IPS-20b (cell line): ENCODE results near the gene CDK9.
"Not testable (repeated sequence)": the region's sequence is repeated elsewhere in the genome, so short reads cannot be mapped to it uniquely, and the experiment has no call there.

ENCODE experiments used
- H3K27ac ChIP-seq: one replicate; pipeline ENCODE4 v1.5.1; 2013; ENCODE audit warnings: low read length
- H3K27me3 ChIP-seq: 2 replicates; pipeline ENCODE4 v1.6.1; 2013; ENCODE audit warnings: mild to moderate bottlenecking, low read length, inconsistent platforms; ENCODE audit not compliant: insufficient read depth
- H3K36me3 ChIP-seq: 2 replicates; pipeline ENCODE4 v1.6.1; 2013; ENCODE audit warnings: low read depth, mild to moderate bottlenecking, inconsistent platforms, low read length, moderate library complexity; ENCODE audit not compliant: insufficient read depth
- H3K4me1 ChIP-seq: 2 replicates; pipeline ENCODE4 v1.6.1; 2013; ENCODE audit warnings: mild to moderate bottlenecking, control low read depth, inconsistent platforms, low read length, moderate library complexity; ENCODE audit not compliant: insufficient read depth
- H3K4me3 ChIP-seq: 2 replicates; pipeline ENCODE4 v1.5.1; 2013; ENCODE audit warnings: mild to moderate bottlenecking, low read length, inconsistent platforms
- H3K9ac ChIP-seq: 2 replicates; pipeline ENCODE4 v1.6.1; 2013; ENCODE audit warnings: low read depth, mild to moderate bottlenecking, inconsistent platforms, low read length, moderate library complexity
- H3K9me3 ChIP-seq: 2 replicates; pipeline ENCODE4 v1.6.1; 2013; ENCODE audit warnings: mild to moderate bottlenecking, low read depth, low read length, inconsistent platforms; ENCODE audit not compliant: insufficient read depth

The CDK9 gene

DNA sequence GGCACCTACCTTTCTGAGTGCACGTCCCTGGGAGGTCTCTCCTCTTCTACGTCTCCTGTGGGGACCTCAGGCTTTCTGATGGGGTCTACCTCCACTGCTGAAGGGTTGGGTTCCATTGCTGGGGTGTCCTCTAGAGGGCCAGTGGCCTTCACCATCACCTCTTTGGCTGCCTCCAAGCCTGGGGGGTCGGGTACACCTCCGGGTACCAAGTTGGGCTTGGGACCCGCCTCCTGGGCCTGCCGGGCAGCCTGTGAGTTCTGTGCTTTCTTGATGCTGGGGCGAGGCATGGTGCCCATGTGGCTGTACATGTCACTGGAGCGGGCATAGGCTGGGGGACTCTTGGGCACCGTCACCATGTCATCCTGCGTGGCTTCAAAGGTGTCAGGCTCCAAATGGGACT is 11.9 kb upstream of the CDK9 start:
- no peaks in the 10 kb centered on the region for H3K36me3 ChIP-seq
- no peak overlapping the region for H3K27ac ChIP-seq
- peaks cover 15% of the 10 kb centered on the region; the same call in 1 of the 2 replicates for H3K4me1 ChIP-seq
- no peaks in the 10 kb centered on the region for H3K27me3 ChIP-seq
- no peaks in the 10 kb centered on the region for H3K9me3 ChIP-seq
- H3K9ac ChIP-seq, result no peak overlapping the region
- H3K4me3 ChIP-seq, result no peak overlapping the region

DNA sequence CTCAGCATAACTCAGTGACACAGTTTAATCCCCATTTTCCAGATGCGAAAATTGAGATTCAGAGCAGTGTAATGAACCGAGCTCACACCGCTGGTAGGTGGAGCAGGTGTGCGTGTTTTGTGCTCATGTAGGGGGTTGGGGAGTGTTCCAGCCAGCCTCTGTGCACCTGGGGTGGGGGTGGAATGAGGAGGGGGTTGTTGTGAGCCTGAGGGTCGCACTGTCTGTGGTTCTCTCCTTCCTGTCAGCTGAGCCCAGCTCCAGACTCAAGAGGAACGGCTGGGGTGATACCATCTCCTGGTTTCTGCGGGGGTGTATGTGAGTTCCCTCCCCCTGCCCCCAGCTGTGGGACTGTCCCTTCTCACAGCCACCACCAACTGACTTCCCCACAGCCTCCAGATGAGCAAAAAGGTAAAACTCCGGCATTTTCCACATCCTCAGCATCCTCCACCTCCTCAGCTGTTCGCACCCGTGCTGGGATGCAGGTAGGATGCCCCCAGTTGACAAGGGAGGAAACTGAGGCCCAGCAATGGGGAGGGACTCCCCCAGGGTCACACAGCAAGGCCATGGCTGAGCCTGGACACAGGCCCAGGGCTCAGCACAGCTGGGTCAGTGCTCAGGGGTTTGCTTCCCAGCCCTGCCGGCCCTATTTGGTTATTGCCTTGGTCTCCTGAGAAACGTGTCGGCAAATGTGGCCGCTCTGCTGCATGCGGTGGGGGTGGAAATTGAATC is 9.5 kb upstream of the CDK9 start:
- Histone ChIP-seq H3K36me3 (no peaks in the 10 kb centered on the region), H3K27me3 (no peaks in the 10 kb centered on the region), H3K4me3 (no peak overlapping the region), H3K4me1 (peaks cover 7% of the 10 kb centered on the region; the same call in 1 of the 2 replicates), H3K9ac (peak overlapping the region; percentile 45; the same call in 1 of the 2 replicates), H3K9me3 (no peaks in the 10 kb centered on the region), H3K27ac (no peak overlapping the region)

DNA sequence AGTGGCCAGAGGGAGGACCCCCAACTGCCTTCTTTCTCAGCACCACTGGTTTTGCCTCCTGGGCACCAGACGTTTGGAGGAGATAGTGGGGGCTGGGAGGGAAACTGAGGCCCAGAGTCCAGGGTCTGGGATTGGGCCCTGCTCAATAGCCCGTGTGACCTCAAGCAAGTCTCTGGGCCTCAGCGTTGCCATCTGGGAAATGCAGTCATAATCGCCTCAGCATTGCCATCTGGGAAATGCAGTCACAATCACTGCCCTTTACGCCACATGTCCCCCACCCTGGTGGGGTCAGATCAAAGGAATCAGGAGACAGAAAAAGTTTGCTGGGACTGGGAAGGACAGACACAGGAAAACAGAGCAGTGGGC is 8.9 kb upstream of the CDK9 start:
- Histone ChIP-seq H3K27me3 (no peaks in the 10 kb centered on the region), H3K9ac (peak overlapping the region; percentile 45; the same call in 1 of the 2 replicates), H3K27ac (no peak overlapping the region), H3K9me3 (no peaks in the 10 kb centered on the region), H3K4me1 (peaks cover 7% of the 10 kb centered on the region; the same call in 1 of the 2 replicates), H3K36me3 (no peaks in the 10 kb centered on the region), H3K4me3 (no peak overlapping the region)

DNA sequence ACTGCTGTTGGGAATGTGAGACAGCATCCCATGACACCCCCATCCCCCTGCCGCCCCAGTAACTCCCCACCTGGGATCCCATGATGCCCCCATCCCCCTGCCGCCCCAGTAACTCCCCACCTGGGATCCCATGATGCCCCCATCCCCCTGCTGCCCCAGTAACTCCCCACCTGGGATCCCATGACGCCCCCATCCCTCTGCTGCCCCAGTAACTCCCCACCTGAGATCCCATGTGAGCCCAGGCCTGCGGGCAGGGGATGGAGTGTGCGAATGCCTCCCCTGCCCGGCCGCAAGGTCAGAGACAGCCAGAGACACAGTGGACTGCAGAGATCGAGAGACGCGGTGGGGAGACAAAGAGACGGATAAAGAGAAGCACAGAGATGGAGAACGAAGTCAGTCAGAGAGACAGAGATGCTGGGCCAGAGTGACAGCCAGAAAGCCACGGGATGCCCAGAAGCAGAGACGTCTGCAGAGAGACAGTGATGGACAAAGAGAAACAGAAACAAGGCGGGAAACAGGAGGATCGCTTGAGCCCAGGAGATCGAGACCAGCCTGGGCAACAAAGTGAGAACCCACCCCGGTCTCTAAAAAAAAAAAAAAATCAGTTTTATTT is 8.4 kb upstream of the CDK9 start:
- H3K4me1 ChIP-seq, result peaks cover 7% of the 10 kb centered on the region; the same call in 1 of the 2 replicates
- H3K9ac ChIP-seq, result no peak overlapping the region
- H3K27me3 ChIP-seq, result no peaks in the 10 kb centered on the region
- no peak overlapping the region for H3K27ac ChIP-seq
- H3K4me3 ChIP-seq, result no peak overlapping the region
- H3K36me3 ChIP-seq, result no peaks in the 10 kb centered on the region
- H3K9me3 ChIP-seq, result no peaks in the 10 kb centered on the region

DNA sequence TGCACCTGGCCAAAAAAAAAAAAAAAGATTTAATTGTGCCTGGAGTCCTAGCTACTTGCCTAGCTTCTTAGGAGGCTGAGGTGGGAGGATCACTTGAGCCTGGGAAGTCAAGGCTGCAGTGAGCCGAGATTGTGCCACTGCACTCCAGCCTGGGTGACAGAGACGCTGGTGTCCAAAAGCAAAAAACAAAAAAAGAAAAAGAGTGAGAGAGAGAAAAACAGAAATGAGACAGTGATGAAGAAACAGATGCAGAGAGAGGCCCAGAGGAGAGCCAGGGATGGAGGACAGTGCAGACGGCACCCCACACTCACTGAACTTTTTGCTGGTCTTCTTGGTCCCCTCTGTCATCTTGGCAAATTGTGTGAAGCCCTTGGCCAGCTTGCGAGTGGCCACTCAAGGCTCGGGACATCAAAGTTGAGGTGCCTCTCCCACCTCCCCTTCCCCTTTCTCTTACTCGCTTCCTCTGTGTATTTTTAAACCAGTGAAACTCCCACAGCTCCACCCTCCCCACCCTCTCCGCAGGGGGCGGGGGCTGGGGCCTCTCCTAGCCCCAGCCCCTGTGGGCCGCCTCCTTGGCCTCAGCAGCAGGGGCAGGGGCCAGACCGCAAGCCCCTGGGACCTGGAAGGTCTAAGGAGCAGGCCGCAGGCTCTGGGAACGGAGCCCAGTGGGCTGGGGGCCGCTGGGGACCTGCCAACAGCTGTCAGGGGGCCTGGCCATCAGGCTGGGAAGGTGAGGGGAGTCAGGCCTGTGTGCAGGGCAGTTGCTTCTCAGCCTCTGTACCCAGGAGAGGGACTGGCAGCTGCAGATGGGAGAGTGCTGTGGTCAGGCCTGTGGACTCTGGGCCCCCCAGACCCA is 7.3 kb upstream of the CDK9 start, which contains the start of gene SH2D3C:
Gene SH2D3C, minus strand, starts transcription at position 387 of the 856 bp plus-strand sequence. Its CDS starts 39 bp downstream, at position 348.
- H3K27me3 ChIP-seq, result no peaks in the 10 kb centered on the region
- no peak within 1 kb of the TSS for H3K27ac ChIP-seq
- H3K36me3 ChIP-seq, result no peaks in the 10 kb centered on the region
- H3K9ac ChIP-seq, result no peak within 1 kb of the TSS
- no peak within 1 kb of the TSS for H3K4me3 ChIP-seq
- H3K4me1 ChIP-seq, result peaks cover 7% of the 10 kb centered on the region; the same call in 1 of the 2 replicates
- H3K9me3 ChIP-seq, result no peaks in the 10 kb centered on the region

DNA sequence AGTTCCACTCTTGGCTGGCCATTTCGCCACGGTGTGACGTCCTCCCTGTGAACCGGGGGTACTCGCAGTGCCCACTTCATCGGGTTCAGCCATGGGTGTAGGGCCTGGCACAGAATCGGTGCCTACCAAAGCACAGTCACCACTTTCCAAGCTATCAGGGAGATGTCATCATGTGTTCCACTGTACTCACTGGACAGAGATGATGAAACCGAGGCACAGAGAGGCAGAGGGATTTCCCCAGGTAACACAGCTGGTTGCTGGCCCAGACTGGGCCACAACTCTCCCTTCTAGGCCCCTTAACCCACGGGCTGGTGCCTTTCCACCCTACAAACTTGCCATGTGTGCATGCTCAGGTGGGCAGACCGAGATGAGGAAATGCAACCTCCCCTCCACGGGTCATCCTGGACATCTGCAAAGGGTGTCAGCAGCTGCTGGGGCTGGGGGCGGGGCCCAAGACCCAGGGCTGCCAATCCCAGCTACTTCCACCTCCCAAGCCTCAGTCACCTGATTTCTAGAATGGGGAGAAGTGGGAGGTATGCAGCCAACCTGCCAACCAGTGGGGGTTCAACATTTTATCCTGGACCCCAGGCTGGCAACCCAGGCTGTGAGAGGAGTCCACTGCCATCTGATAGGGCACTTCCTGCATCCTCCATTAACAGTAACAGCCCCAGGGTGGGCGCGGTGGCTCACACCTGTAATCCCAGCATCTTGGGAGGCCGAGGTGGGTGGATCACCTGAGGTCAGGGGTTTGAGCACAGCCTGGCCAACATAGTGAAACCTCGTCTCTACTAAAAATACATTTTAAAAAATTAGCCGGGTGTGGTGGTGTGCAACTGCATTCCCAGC is 6.5 kb upstream of the CDK9 start:
- H3K36me3 ChIP-seq, result no peaks in the 10 kb centered on the region
- H3K4me1 ChIP-seq, result peaks cover 7% of the 10 kb centered on the region; the same call in 1 of the 2 replicates
- H3K4me3 ChIP-seq, result no peak overlapping the region
- H3K27ac ChIP-seq, result no peak overlapping the region
- H3K27me3 ChIP-seq, result no peaks in the 10 kb centered on the region
- H3K9me3 ChIP-seq, result no peaks in the 10 kb centered on the region
- no peak overlapping the region for H3K9ac ChIP-seq

DNA sequence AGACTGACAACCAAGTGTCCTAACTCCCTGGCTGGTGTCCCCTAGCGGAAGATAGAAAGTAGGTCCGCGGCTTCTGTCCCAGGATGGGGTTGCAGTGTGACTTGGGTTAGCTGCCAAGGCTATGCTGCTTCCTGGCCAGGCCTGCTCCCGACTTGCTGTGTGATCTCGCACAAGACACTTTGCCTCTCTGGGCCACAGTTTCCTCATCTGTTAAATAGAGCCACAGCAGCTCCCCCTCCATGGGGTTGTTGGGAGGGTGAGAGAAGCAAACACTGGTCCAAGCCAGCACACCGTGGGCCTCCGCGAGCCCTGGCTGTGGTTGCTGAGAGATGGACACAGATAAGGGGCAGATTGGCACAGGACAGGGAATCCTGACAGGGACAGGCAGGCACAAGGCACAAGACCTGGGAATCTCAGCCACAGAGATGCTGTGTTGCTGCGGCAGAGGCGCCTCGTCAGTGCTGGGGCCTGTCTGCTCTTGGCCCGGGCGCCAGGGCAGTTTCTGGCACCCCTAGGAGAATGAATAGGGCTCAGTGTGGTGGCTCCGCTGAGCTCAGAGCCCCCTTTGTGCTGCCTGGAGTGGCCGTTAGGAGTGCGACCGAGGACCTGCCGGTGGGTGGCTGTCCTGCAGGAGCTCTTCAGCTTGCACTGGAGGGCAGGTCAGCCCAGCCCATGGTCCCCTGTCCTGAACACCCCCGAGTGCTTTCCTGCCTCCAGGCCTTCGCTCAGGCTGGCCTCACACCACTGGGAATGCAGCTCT is 5.5 kb upstream of the CDK9 start:
- no peaks in the 10 kb centered on the region for H3K36me3 ChIP-seq
- H3K4me3 ChIP-seq, result no peak overlapping the region
- H3K27ac ChIP-seq, result no peak overlapping the region
- no peaks in the 10 kb centered on the region for H3K27me3 ChIP-seq
- H3K9ac ChIP-seq, result no peak overlapping the region
- H3K9me3 ChIP-seq, result no peaks in the 10 kb centered on the region
- H3K4me1 ChIP-seq, result peaks cover 7% of the 10 kb centered on the region; the same call in 1 of the 2 replicates

DNA sequence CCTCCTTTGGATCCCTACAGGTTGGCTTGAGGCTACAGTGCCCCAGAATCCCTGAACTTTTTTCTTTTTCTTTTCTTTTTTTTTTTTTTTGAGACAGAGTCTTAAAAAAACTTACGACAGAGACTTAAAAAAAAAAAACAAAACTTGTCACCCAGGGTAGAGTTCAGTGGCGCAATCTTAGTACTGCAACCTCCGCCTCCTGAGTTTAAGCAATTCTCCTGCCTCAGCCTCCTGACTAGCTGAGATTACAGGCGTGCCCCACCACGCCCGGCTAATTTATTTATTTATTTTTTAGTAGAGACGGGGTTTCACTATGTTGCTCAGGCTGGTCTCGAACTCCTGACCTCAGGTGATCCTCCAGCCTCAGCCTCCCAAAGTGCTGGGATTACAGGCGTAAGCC is 4.9 kb upstream of the CDK9 start:
- H3K9me3 ChIP-seq, H3K27me3 ChIP-seq, H3K36me3 ChIP-seq, H3K9ac ChIP-seq, H3K4me3 ChIP-seq, H3K4me1 ChIP-seq, H3K27ac ChIP-seq: not testable (repeated sequence)

DNA sequence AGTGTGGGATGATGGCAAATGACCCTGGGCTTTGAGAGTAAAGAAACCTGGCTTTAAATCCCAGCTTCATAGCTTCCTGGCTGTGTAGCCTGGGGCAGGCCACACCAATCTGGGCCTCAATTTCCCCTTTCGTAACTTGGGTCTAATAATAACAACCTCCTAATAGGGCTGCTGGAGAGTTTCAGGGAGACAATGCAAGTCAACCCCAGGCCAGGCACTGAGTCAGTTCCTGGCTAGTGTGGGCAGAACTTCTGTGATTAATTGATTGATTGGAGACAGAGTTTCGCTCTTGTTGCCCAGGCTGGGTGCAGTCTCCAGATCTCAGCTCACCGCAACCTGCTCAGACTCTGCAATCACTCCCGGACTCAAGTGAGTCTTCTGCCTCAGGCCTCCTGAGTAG is 4.0 kb upstream of the CDK9 start:
- H3K9me3 ChIP-seq, result no peaks in the 10 kb centered on the region
- no peak overlapping the region for H3K9ac ChIP-seq
- H3K36me3 ChIP-seq, result 0 out of 2 replicates have a peak, but pooled peaks cover under 1% of the 10 kb centered on the region
- no peak overlapping the region for H3K4me3 ChIP-seq
- no peaks in the 10 kb centered on the region for H3K4me1 ChIP-seq
- no peaks in the 10 kb centered on the region for H3K27me3 ChIP-seq
- H3K27ac ChIP-seq, result no peak overlapping the region

DNA sequence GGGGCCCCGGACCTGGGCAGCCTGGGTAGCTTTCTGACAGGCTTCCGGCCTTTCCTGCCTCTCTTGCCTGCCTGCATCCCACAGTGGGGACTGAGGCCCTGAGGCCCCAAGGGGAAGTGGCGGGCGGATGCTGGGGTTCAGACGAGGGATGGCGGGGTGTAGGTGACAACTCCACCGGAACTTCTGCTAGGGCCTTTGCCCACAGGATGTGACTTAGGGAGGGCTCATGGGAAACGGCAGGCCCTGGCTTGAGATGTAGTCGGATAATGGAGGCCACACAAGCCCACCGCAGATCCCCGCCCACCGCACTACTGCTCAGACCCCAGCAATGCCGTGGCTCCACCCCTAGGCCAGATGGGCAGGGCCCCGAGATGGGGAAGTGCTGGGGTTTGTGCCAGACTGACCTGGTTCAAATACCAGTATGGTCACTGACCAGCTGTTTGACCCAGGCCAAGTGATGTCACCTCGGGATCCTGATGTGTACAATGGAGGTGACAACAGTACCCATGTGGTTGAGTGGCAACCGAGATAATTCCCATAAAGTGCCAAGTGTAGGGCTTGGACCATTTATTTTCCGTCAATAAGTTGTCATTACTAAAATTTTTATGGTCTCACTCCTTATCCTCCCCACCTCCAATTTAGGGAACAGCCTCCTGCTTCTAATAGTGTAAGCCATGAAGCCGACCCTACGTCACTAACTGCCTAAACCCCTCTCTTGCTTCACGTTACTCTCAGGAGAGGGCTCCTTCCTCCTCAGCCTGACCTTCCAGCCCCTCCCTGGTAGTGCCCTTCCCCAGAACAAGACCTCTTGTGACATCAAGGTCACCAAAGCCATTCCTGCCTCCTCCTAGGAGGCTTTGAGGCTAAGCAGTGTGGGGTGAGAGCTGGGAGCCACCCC is 2.5 kb upstream of the CDK9 start:
- Histone ChIP-seq H3K4me1 (0 out of 2 replicates have a peak, but pooled peaks cover 2% of the 10 kb centered on the region), H3K27ac (no peak overlapping the region), H3K4me3 (no peak overlapping the region), H3K27me3 (no peaks in the 10 kb centered on the region), H3K36me3 (peaks cover 16% of the 10 kb centered on the region), H3K9ac (no peak overlapping the region), H3K9me3 (no peaks in the 10 kb centered on the region)
